Gastrocnemius medialis (tissue), 4 donors: ENCODE measurements around the gene ADAP1.

ENCODE experiments used
- CTCF ChIP-seq, 5 experiments: fragments of 450-650 bp in 3 of 5; fragments of 200-600 bp in 2 of 5; sonication (generic) in 2 of 5; IDR thresholded peaks in 4 of 5; conservative IDR thresholded peaks in 1 of 5; 1 replicate in 4 of 5; 2 replicates in 1 of 5; pipeline ENCODE4 v1.5.1; 2016 to 2019; ENCODE audit warnings: antibody characterized with exemption in 5 of 5, mild to moderate bottlenecking in 3 of 5, moderate library complexity in 3 of 5
- POLR2A ChIP-seq, 2 donors: fragments of 450-650 bp; IDR thresholded peaks; one replicate each; pipeline ENCODE4 v1.6.1; 2017; ENCODE audit warnings: antibody characterized with exemption in 2 of 2, mild to moderate bottlenecking in 2 of 2, moderate library complexity in 2 of 2

GRCh38 chr7:972110-972509 is 17.6 kb upstream of the ADAP1 start:
- TF ChIP-seq POLR2A (IDR thresholded peaks at IDR 0.05): no peak
- TF ChIP-seq CTCF (IDR thresholded peaks at IDR 0.05 in 4 of 5, conservative IDR thresholded peaks at IDR 0.05 in 1 of 5): no peak
